IMR-90 (cell line): ENCODE results near the gene DBP. TPM values are rescaled to one million over a fixed set of nuclear protein-coding genes. Genes with fewer than 3 reads are reported as not detected.

ENCODE experiments used
- ATAC-seq: fragments of 200-7000 bp; cut with Tn5 transposase; 2 replicates; pipeline ENCODE4 v1.9.1; 2020; ENCODE audit warnings: low read depth, mild to moderate bottlenecking, moderate library complexity
- BruUV-seq: library from RNA; stranded (reverse); fragments of 400-500 nt; replicated peaks from 2 replicates; lab custom pipeline; 2021; lab: Mats Ljungman, UMichigan
- CTCF ChIA-PET: fragments of 300-600 bp; formaldehyde crosslinking; extraction: SDS; loops from one replicate; lab custom pipeline; 2021; ENCODE audit warnings: antibody characterized with exemption; lab: Yijun Ruan, JAX
- POLR2A ChIA-PET: fragments of 300-600 bp; sonication (Branson Sonifier 250); formaldehyde crosslinking; loops from one replicate; lab custom pipeline; 2022; ENCODE audit warnings: antibody characterized with exemption; ENCODE audit not compliant: unreplicated experiment; lab: Charles Lee
- DNase-seq: peaks from one replicate; pipeline ENCODE4 v3.0.0; 2013
- H2AFZ ChIP-seq: replicated peaks from 2 replicates; pipeline ENCODE3; 2013; ENCODE audit warnings: low read length, mild to moderate bottlenecking; ENCODE audit not compliant: poor library complexity
- H2AK5ac ChIP-seq: 2 replicates; pipeline ENCODE4 v1.6.1; 2013; ENCODE audit warnings: low read depth, low read length, inconsistent platforms
- H2AK9ac ChIP-seq: replicated peaks from 2 replicates; pipeline ENCODE3; 2013; ENCODE audit warnings: mild to moderate bottlenecking, low read depth, low read length, moderate library complexity; ENCODE audit not compliant: poor library complexity
- H2BK120ac ChIP-seq: 2 replicates; pipeline ENCODE4 v1.6.1; 2013; ENCODE audit warnings: low read depth, low read length, inconsistent platforms
- H2BK15ac ChIP-seq: 3 replicates; pipeline ENCODE4 v1.6.1; 2013; ENCODE audit warnings: low read depth, low read length, inconsistent platforms
- H2BK20ac ChIP-seq: 2 replicates; pipeline ENCODE4 v1.6.1; 2013; ENCODE audit warnings: low read depth, mild to moderate bottlenecking, inconsistent platforms, low read length, moderate library complexity
- H2BK5ac ChIP-seq: 2 replicates; pipeline ENCODE4 v1.6.1; 2013; ENCODE audit warnings: mild to moderate bottlenecking, low read depth, low read length, inconsistent platforms; ENCODE audit not compliant: poor library complexity, severe bottlenecking
- H3K14ac ChIP-seq: replicated peaks from 2 replicates; pipeline ENCODE4 v1.6.1; 2013; ENCODE audit warnings: low read depth, low read length, inconsistent platforms
- H3K18ac ChIP-seq: 2 replicates; pipeline ENCODE4 v1.6.1; 2013; ENCODE audit warnings: low read depth, low read length, control low read depth
- H3K23ac ChIP-seq: 2 replicates; pipeline ENCODE4 v1.6.1; 2013; ENCODE audit warnings: low read depth, low read length, inconsistent platforms
- H3K27ac ChIP-seq: 2 replicates; pipeline ENCODE4 v1.5.1; 2013; ENCODE audit warnings: mild to moderate bottlenecking, control low read depth, low read length; ENCODE audit not compliant: insufficient read depth
- H3K27me3 ChIP-seq: 2 replicates; pipeline ENCODE4 v1.6.1; 2013; ENCODE audit warnings: low read length; ENCODE audit not compliant: control insufficient read depth, insufficient read depth
- H3K36me3 ChIP-seq: 2 replicates; pipeline ENCODE4 v1.6.1; 2013; ENCODE audit warnings: low read length, mixed read lengths; ENCODE audit not compliant: control insufficient read depth, insufficient read depth
- H3K4ac ChIP-seq: 2 replicates; pipeline ENCODE4 v1.6.1; 2013; ENCODE audit warnings: low read depth, low read length, inconsistent platforms
- H3K4me1 ChIP-seq: 2 replicates; pipeline ENCODE4 v1.6.1; 2013; ENCODE audit warnings: low read length, mixed read lengths; ENCODE audit not compliant: control insufficient read depth, insufficient read depth
- H3K4me2 ChIP-seq: 2 replicates; pipeline ENCODE4 v1.6.1; 2013; ENCODE audit warnings: low read depth, mild to moderate bottlenecking, control low read depth, low read length, moderate library complexity
- H3K4me3 ChIP-seq: 2 replicates; pipeline ENCODE4 v1.5.1; 2013; ENCODE audit warnings: low read depth, mild to moderate bottlenecking, control low read depth, low read length, moderate library complexity; ENCODE audit not compliant: insufficient read depth
- H3K56ac ChIP-seq: 2 replicates; pipeline ENCODE4 v1.6.1; 2013; ENCODE audit warnings: low read length, inconsistent platforms; ENCODE audit not compliant: insufficient read depth; ENCODE audit errors: extremely low read depth
- H3K79me1 ChIP-seq, 2 experiments: 2 replicates each; pipeline ENCODE4 v1.6.1; 2013; ENCODE audit warnings: low read length in 2 of 2, inconsistent platforms in 1 of 2, low read depth in 1 of 2
- H3K9ac ChIP-seq: 2 replicates; pipeline ENCODE4 v1.6.1; 2013; ENCODE audit warnings: low read depth, low read length, control low read depth
- H3K9me1 ChIP-seq: 2 replicates; pipeline ENCODE4 v1.6.1; 2013; ENCODE audit warnings: low read length, inconsistent platforms; ENCODE audit not compliant: insufficient read depth
- H3K9me3 ChIP-seq: 2 replicates; pipeline ENCODE4 v1.6.1; 2013; ENCODE audit warnings: low read length; ENCODE audit not compliant: control insufficient read depth, insufficient read depth
- H4K20me1 ChIP-seq: 2 replicates; pipeline ENCODE4 v1.6.1; 2013; ENCODE audit warnings: low read length, inconsistent platforms; ENCODE audit not compliant: insufficient read depth
- H4K5ac ChIP-seq: 2 replicates; pipeline ENCODE4 v1.6.1; 2013; ENCODE audit warnings: mild to moderate bottlenecking, low read depth, low read length, control low read depth
- H4K8ac ChIP-seq, 2 experiments: 2 replicates each; pipeline ENCODE4 v1.6.1; 2013; ENCODE audit warnings: low read depth in 2 of 2, low read length in 2 of 2, control low read depth in 1 of 2, inconsistent platforms in 1 of 2
- H4K91ac ChIP-seq: 2 replicates; pipeline ENCODE4 v1.6.1; 2013; ENCODE audit warnings: low read depth, low read length, inconsistent platforms; ENCODE audit not compliant: insufficient read depth
- BHLHE40 ChIP-seq: fragments of 150-350 bp; IDR thresholded peaks from 2 replicates; pipeline ENCODE4 v1.6.1; 2016; ENCODE audit warnings: mild to moderate bottlenecking, low read depth, low read length
- CEBPB ChIP-seq: IDR thresholded peaks from 2 replicates; pipeline ENCODE4 v1.6.1; 2012; ENCODE audit warnings: low read depth, low read length, improper control_type of control experiment
- CHD1 ChIP-seq: IDR thresholded peaks from 2 replicates; pipeline ENCODE4 v1.6.1; 2012; ENCODE audit warnings: low read depth, low read length, improper control_type of control experiment
- ELK1 ChIP-seq: fragments of 150-350 bp; IDR thresholded peaks from 2 replicates; pipeline ENCODE4 v1.6.1; 2016; ENCODE audit warnings: low read depth, mild to moderate bottlenecking, low read length, moderate library complexity, borderline replicate concordance
- FOS ChIP-seq: fragments of 150-350 bp; IDR thresholded peaks from 2 replicates; pipeline ENCODE4 v1.6.1; 2016; ENCODE audit warnings: low read depth, low read length
- MAFK ChIP-seq: IDR thresholded peaks from 2 replicates; pipeline ENCODE4 v1.6.1; 2012; ENCODE audit warnings: low read depth, low read length, improper control_type of control experiment
- MAZ ChIP-seq: IDR thresholded peaks from 2 replicates; pipeline ENCODE4 v1.6.1; 2012; ENCODE audit warnings: low read depth, mild to moderate bottlenecking, low read length, improper control_type of control experiment, moderate library complexity, borderline replicate concordance
- MXI1 ChIP-seq: IDR thresholded peaks from 2 replicates; pipeline ENCODE4 v1.6.1; 2012; ENCODE audit warnings: low read depth, mild to moderate bottlenecking, low read length, moderate library complexity, borderline replicate concordance
- NFE2L2 ChIP-seq: fragments of 150-350 bp; IDR thresholded peaks from 2 replicates; pipeline ENCODE4 v1.6.1; 2016; ENCODE audit warnings: low read depth, mild to moderate bottlenecking, low read length
- POLR2A ChIP-seq: IDR thresholded peaks from 2 replicates; pipeline ENCODE4 v1.6.1; 2012; ENCODE audit warnings: mild to moderate bottlenecking, low read depth, low read length
- RAD21 ChIP-seq: IDR thresholded peaks from 2 replicates; pipeline ENCODE4 v1.6.1; 2012; ENCODE audit warnings: low read length, improper control_type of control experiment
- RCOR1 ChIP-seq: IDR thresholded peaks from 2 replicates; pipeline ENCODE4 v1.6.1; 2012; ENCODE audit warnings: mild to moderate bottlenecking, low read length, improper control_type of control experiment; ENCODE audit not compliant: insufficient replicate concordance
- RFX5 ChIP-seq: IDR thresholded peaks from 2 replicates; pipeline ENCODE4 v1.8.0; 2012; ENCODE audit warnings: low read depth, mild to moderate bottlenecking, low read length, moderate library complexity
- SMC3 ChIP-seq: fragments of 150-350 bp; IDR thresholded peaks from 2 replicates; pipeline ENCODE4 v1.6.1; 2016; ENCODE audit warnings: low read depth, mild to moderate bottlenecking, antibody characterized with exemption, low read length, moderate library complexity
- WGBS, 2 experiments: methylation state at CpG; one replicate each; pipeline versions ENCODE4 v1.1.5 to v1.1.7; 2013; ENCODE audit warnings: missing lambda C conversion rate in 2 of 2; ENCODE audit not compliant: insufficient read length in 1 of 2; ENCODE audit errors: extremely low coverage in 2 of 2; 5-methylcytosine and 5-hydroxymethylcytosine counted together
- dilution Hi-C: fragments of 300-500 bp; cut with HindIII; formaldehyde crosslinking; loops from one replicate; pipeline ENCODE4 v1.14.3; 2018; ENCODE audit warnings: low sequenced_read_pairs; ENCODE audit not compliant: unreplicated experiment
- in situ Hi-C: fragments of 300-500 bp; cut with MboI; formaldehyde crosslinking; loops from 3 replicates; pipeline ENCODE4 v1.14.3; 2019; ENCODE audit warnings: low sequenced_read_pairs, inconsistent platforms, mixed read lengths
- intact Hi-C: fragments of 100-400 bp; cut with micrococcal nuclease; formaldehyde crosslinking; loops from 2 replicates; pipeline ENCODE4 v1.10.0; 2022
- polyA plus RNA-seq, 3 experiments: library from polyadenylated mRNA; depleted of rRNA; stranded (reverse); fragments of >200 nt; gene quantifications; 2 replicates each; pipeline ENCODE4 v1.2.3, GENCODE V29; 2012; ENCODE audit warnings: low replicate concordance in 1 of 3
- total RNA-seq: library from RNA; depleted of rRNA; stranded (reverse); fragments of >200 nt; gene quantifications from 2 replicates; pipeline ENCODE4 v1.2.3, GENCODE V29; 2012
- TF ChIP-seq, protein P1 (sequence below): conservative IDR thresholded peaks from 2 replicates; pipeline ENCODE4 v1.5.1; 2012; ENCODE audit warnings: mild to moderate bottlenecking, low read depth, low read length, improper control_type of control experiment
- TF ChIP-seq, protein P2 (sequence below): fragments of 150-350 bp; IDR thresholded peaks from 2 replicates; pipeline ENCODE4 v1.6.1; 2017; ENCODE audit warnings: mild to moderate bottlenecking, antibody characterized with exemption, low read length, low read depth

Gene DBP
- total and polyA plus RNA-seq, 2 of the 4 experiments (the other 2 are of a cell fraction): 3.0 to 3.6 TPM

DNA sequence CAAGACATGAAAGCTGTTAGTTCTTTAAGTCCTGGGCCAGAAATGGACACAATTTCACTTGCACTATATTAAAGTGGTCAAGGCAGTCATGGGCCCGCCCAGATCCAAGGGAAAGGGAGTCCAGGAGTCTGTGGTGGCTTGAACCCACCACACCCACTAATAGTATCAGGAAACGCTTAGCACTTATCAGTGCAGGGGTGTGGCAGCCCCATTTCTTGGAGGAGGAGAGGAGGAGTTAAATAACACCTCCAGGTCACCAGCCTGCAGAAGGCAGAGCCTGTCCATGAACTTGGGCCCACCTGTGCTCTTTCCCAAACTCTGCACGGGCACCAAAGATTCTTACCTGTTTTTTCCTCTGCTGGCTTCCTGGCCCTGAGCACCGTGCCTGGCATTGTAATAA, 41.0 kb upstream of the DBP start:
- ATAC-seq (no peak), DNase-seq (no peak)
- no peak overlapping the region for H3K9ac ChIP-seq
- no peak overlapping the region for H3K4me2 ChIP-seq
- TF ChIP-seq, protein P1, sequence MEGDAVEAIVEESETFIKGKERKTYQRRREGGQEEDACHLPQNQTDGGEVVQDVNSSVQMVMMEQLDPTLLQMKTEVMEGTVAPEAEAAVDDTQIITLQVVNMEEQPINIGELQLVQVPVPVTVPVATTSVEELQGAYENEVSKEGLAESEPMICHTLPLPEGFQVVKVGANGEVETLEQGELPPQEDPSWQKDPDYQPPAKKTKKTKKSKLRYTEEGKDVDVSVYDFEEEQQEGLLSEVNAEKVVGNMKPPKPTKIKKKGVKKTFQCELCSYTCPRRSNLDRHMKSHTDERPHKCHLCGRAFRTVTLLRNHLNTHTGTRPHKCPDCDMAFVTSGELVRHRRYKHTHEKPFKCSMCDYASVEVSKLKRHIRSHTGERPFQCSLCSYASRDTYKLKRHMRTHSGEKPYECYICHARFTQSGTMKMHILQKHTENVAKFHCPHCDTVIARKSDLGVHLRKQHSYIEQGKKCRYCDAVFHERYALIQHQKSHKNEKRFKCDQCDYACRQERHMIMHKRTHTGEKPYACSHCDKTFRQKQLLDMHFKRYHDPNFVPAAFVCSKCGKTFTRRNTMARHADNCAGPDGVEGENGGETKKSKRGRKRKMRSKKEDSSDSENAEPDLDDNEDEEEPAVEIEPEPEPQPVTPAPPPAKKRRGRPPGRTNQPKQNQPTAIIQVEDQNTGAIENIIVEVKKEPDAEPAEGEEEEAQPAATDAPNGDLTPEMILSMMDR: no peak
- no peak for TF ChIP-seq MAFK
- TF ChIP-seq CHD1: no peak
- no peak for TF ChIP-seq RCOR1
- no peak for TF ChIP-seq RAD21
- TF ChIP-seq NFE2L2: no peak
- TF ChIP-seq ELK1: no peak
- TF ChIP-seq MXI1: no peak
- TF ChIP-seq RFX5: no peak
- no peak for TF ChIP-seq BHLHE40
- TF ChIP-seq CEBPB: no peak
- TF ChIP-seq FOS: no peak
- TF ChIP-seq POLR2A: no peak
- TF ChIP-seq MAZ: no peak
- TF ChIP-seq, protein P2, sequence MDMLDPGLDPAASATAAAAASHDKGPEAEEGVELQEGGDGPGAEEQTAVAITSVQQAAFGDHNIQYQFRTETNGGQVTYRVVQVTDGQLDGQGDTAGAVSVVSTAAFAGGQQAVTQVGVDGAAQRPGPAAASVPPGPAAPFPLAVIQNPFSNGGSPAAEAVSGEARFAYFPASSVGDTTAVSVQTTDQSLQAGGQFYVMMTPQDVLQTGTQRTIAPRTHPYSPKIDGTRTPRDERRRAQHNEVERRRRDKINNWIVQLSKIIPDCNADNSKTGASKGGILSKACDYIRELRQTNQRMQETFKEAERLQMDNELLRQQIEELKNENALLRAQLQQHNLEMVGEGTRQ: no peak
- no peak for TF ChIP-seq SMC3
- H3K23ac ChIP-seq: no peak overlapping the region
- ChIA-PET CTCF (no interaction called here), POLR2A (no interaction called here)
- no peak overlapping the region for H2BK5ac ChIP-seq
- no peak overlapping the region for H2AK9ac ChIP-seq
- no peak overlapping the region for H2BK15ac ChIP-seq
- no peak overlapping the region for H3K14ac ChIP-seq
- H3K36me3 ChIP-seq: no peaks in the 10 kb centered on the region
- no peak overlapping the region for H4K8ac ChIP-seq
- no peak overlapping the region for H2BK120ac ChIP-seq
- H3K27me3 ChIP-seq: peaks cover 7% of the 10 kb centered on the region; the same call in 1 of the 2 replicates
- peaks cover 6% of the 10 kb centered on the region; the same call in 1 of the 2 replicates for H4K20me1 ChIP-seq
- H2AK5ac ChIP-seq: no peak overlapping the region
- WGBS, 2 experiments: no CpG with 5 or more reads among the region's 4 CpGs
- no TSS peak for BruUV-seq
- peaks cover 7% of the 10 kb centered on the region for H3K9me1 ChIP-seq
- no peak overlapping the region for H4K5ac ChIP-seq
- no peak overlapping the region for H3K27ac ChIP-seq
- intact Hi-C loops (loop anchor here (5.0 kb wide), 1 partner anchor 104 kb away; no protein-coding TSS in a partner anchor), in situ Hi-C loops (no loop called here), dilution Hi-C loops (no loop called here)
- no peak overlapping the region for H3K4me3 ChIP-seq
- H3K4ac ChIP-seq: no peak overlapping the region
- H3K4me1 ChIP-seq: peaks cover 3% of the 10 kb centered on the region; the same call in 1 of the 2 replicates
- H3K56ac ChIP-seq: no peak overlapping the region
- H2AFZ ChIP-seq: peak overlapping the region; percentile 14
- no peaks in the 10 kb centered on the region for H3K79me1 ChIP-seq
- H3K18ac ChIP-seq: no peak overlapping the region
- no peak overlapping the region for H4K91ac ChIP-seq
- no peak overlapping the region for H2BK20ac ChIP-seq
- no peaks in the 10 kb centered on the region for H3K9me3 ChIP-seq
